ENCODE results near the gene SLC35B2. TPM values are rescaled to one million over a fixed set of nuclear protein-coding genes. Genes with fewer than 3 reads are reported as not detected.

SLC35B2 gene
- total and polyA plus RNA-seq, 9 of the 15 experiments (the other 6 are each of a cell fraction or from before 2014, with no cell fraction given) = 14.5 to 59.1 (median 47.1) TPM

DNA sequence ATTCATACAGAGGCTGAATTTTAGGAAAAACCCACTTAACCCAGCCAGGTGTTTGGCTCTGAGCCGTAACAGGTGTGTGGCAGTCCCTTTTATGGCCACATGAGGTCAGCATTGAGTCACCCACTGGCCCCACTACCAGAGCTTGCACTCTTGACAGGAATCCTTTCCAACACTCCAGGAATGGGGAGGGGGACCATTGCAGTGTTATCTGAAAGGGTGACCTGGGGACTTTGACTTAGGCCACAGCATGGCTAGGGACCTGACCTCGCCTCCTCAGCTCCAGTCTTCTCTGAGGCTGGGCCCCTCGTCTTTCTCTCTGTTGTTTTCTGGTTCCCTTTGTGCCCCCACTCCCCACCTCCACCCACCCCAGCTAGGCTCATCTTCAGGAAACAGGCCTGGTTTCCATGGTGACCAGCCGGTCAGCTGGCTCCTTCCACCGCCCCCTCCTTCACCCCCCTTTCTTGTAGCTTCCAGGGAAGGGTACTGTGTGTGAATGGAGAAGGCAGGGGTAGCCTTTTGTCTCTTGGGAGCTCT lies 10.8 kb upstream of the SLC35B2 start:
- ATAC-seq = peak; percentile 56
- ChIA-PET POLR2A (interaction anchor here (0.6 to 8.2 kb wide), 16 partner anchors 12 to 639 kb away, joined by 3 to 69 read pairs (median 4); partner anchors contain the start of genes AARS2 and HSP90AB1), CTCF (ENCODE audit: low intra/inter-chr PET ratio) (interaction anchor here (0.7 to 4.6 kb wide), 5 partner anchors 30 to 188 kb away, joined by 3 to 61 read pairs (median 5); no protein-coding TSS in a partner anchor)
- Histone ChIP-seq H3K36me3 (ENCODE audit: control insufficient read depth, insufficient read depth, low read length) (no peaks in the 10 kb centered on the region), H3K9me3 (replicated peaks; ENCODE audit: control insufficient read depth, insufficient read depth, low read depth, low read length) (no peaks in the 10 kb centered on the region), H3K9me1 (ENCODE audit: control insufficient read depth, insufficient read depth, low read length) (no peaks in the 10 kb centered on the region), H3K4me2 (ENCODE audit: insufficient read depth, low read length) (no peak overlapping the region), H4K20me1 (replicated peaks; ENCODE audit: control insufficient read depth, insufficient read depth, low read length) (peaks cover 3% of the 10 kb centered on the region; the same call in 1 of the 2 replicates), H2AFZ (ENCODE audit: low read depth, low read length) (no peak overlapping the region), H3K4me1 (replicated peaks in 1 of 2; ENCODE audit: control insufficient read depth in 2 of 2, insufficient read depth in 2 of 2, low read length in 2 of 2) (peaks cover 15 to 34% of the 10 kb centered on the region in 2 experiments; a peak in 4 of 5 replicates), H3K27ac (ENCODE audit: extremely low read depth, low read depth, low read length) (no peak overlapping the region), H3K4me3 (no peak overlapping the region), H3K27me3 (ENCODE audit: control insufficient read depth in 2 of 2, insufficient read depth in 2 of 2, low read length in 2 of 2) (peaks cover 33 to 38% of the 10 kb centered on the region in 2 experiments), H3K79me2 (ENCODE audit: control insufficient read depth, insufficient read depth, low read length) (peaks cover 17% of the 10 kb centered on the region), H3K9ac (ENCODE audit: insufficient read depth in 1 of 2, low read depth in 2 of 2, low read length in 2 of 2) (no peak overlapping the region)
- BruUV-seq (replicated peaks) = no TSS peak
- intact Hi-C loops (cut with micrococcal nuclease) (loop anchor here (1.0 to 5.0 kb wide), 4 partner anchors 36 to 189 kb away; no protein-coding TSS in a partner anchor), in situ Hi-C loops (cut with MboI) (loop anchor here (5.0 kb wide), 1 partner anchor 74 kb away; the partner anchor contains the start of gene SPATS1)
- 1% methylated on average over 5 of the region's 5 CpGs for WGBS (ENCODE audit: insufficient coverage, low coverage, missing lambda C conversion rate)
- peak; percentile 92 for FAIRE-seq
- peak; percentile 76 to 79 (median 78) for DNase-seq (ENCODE audit: extremely low read depth in 1 of 4, low spot score in 3 of 4)
- TF ChIP-seq RCOR1 (IDR thresholded peaks at IDR 0.05; ENCODE audit: borderline replicate concordance in 1 of 2, low read depth in 2 of 2, low read length in 2 of 2) = 0 out of 4 replicates have a peak, but pooled peaks of 1 of the 2 experiments have one; percentile 36
- TF ChIP-seq PURB (CRISPR knock-in tag; IDR thresholded peaks at IDR 0.05; ENCODE audit: low read depth) = no peak
- no peak for TF ChIP-seq BCOR (IDR thresholded peaks at IDR 0.05)
- TF ChIP-seq RFX5 (IDR thresholded peaks at IDR 0.05; ENCODE audit: low read depth, low read length) = no peak
- TF ChIP-seq CREBBP (IDR thresholded peaks at IDR 0.05; ENCODE audit: low read depth, low read length) = no peak
- TF ChIP-seq, protein P1, sequence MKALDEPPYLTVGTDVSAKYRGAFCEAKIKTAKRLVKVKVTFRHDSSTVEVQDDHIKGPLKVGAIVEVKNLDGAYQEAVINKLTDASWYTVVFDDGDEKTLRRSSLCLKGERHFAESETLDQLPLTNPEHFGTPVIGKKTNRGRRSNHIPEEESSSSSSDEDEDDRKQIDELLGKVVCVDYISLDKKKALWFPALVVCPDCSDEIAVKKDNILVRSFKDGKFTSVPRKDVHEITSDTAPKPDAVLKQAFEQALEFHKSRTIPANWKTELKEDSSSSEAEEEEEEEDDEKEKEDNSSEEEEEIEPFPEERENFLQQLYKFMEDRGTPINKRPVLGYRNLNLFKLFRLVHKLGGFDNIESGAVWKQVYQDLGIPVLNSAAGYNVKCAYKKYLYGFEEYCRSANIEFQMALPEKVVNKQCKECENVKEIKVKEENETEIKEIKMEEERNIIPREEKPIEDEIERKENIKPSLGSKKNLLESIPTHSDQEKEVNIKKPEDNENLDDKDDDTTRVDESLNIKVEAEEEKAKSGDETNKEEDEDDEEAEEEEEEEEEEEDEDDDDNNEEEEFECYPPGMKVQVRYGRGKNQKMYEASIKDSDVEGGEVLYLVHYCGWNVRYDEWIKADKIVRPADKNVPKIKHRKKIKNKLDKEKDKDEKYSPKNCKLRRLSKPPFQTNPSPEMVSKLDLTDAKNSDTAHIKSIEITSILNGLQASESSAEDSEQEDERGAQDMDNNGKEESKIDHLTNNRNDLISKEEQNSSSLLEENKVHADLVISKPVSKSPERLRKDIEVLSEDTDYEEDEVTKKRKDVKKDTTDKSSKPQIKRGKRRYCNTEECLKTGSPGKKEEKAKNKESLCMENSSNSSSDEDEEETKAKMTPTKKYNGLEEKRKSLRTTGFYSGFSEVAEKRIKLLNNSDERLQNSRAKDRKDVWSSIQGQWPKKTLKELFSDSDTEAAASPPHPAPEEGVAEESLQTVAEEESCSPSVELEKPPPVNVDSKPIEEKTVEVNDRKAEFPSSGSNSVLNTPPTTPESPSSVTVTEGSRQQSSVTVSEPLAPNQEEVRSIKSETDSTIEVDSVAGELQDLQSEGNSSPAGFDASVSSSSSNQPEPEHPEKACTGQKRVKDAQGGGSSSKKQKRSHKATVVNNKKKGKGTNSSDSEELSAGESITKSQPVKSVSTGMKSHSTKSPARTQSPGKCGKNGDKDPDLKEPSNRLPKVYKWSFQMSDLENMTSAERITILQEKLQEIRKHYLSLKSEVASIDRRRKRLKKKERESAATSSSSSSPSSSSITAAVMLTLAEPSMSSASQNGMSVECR (CRISPR knock-in tag; IDR thresholded peaks at IDR 0.05) = no peak
- TF ChIP-seq ZMIZ1 (IDR thresholded peaks at IDR 0.05; ENCODE audit: low read depth in 2 of 2, low read length in 2 of 2) = no peak
- TF ChIP-seq, protein P2, sequence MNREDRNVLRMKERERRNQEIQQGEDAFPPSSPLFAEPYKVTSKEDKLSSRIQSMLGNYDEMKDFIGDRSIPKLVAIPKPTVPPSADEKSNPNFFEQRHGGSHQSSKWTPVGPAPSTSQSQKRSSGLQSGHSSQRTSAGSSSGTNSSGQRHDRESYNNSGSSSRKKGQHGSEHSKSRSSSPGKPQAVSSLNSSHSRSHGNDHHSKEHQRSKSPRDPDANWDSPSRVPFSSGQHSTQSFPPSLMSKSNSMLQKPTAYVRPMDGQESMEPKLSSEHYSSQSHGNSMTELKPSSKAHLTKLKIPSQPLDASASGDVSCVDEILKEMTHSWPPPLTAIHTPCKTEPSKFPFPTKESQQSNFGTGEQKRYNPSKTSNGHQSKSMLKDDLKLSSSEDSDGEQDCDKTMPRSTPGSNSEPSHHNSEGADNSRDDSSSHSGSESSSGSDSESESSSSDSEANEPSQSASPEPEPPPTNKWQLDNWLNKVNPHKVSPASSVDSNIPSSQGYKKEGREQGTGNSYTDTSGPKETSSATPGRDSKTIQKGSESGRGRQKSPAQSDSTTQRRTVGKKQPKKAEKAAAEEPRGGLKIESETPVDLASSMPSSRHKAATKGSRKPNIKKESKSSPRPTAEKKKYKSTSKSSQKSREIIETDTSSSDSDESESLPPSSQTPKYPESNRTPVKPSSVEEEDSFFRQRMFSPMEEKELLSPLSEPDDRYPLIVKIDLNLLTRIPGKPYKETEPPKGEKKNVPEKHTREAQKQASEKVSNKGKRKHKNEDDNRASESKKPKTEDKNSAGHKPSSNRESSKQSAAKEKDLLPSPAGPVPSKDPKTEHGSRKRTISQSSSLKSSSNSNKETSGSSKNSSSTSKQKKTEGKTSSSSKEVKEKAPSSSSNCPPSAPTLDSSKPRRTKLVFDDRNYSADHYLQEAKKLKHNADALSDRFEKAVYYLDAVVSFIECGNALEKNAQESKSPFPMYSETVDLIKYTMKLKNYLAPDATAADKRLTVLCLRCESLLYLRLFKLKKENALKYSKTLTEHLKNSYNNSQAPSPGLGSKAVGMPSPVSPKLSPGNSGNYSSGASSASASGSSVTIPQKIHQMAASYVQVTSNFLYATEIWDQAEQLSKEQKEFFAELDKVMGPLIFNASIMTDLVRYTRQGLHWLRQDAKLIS (CRISPR knock-in tag; IDR thresholded peaks at IDR 0.05) = no peak
- TF ChIP-seq ZNF212 (CRISPR knock-in tag; IDR thresholded peaks at IDR 0.05) = no peak

All from K562 (cell line).